Astrocyte (in vitro differentiated cells and primary cell): Measurements from ENCODE around the gene SFSWAP.

Experiments
- EZH2 ChIP-seq: IDR thresholded peaks from 2 replicates; pipeline ENCODE4 v1.6.1; 2012; ENCODE audit warnings: mild to moderate bottlenecking, low read length, inconsistent platforms; ENCODE audit not compliant: insufficient read depth
- TF ChIP-seq, protein P1 (sequence below): IDR thresholded peaks from 2 replicates; pipeline ENCODE4 v1.5.1; 2011; ENCODE audit warnings: low read depth, mild to moderate bottlenecking, inconsistent platforms, low read length, moderate library complexity; ENCODE audit not compliant: insufficient read depth

DNA sequence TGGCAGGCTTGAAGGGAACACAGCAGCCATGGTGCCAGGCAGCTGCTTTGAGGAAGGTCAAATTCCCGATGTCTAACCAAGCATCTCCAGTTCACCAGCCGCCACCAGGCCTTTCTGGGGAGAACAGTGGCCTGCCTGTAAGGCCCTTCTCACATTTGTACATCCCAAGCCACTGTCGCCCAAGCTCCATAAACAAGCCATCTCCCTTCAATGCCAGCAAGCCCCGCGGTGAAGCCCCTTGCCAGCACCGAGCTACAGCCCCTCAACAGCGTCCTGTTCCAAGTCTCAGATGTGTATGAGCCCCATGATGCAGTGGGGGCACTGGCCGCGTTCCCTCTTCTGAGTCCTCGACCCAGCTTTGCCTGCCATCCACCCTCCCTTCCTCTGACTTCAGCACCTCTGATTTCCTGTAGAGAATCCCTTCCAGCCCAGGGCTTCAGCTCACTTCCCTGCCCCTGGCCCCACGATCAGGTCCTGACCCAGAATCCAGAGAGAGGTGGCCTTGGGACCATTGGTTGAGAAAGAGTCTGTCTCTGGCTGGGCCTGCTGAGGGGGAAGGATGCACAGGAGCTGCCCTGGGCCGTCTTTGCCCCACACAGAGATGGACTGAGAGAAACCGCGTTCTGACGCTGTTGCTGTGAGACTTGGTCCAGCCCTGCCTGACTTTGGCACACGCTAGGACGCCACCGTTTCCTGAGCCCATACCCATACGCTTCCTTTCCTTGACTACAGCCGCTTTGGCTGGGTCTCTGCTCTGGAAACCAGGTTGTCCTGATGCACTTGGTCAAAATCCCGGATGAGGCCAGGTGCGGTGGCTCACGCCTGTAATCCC, 115.4 kb downstream of the SFSWAP start:
- TF ChIP-seq, protein P1, sequence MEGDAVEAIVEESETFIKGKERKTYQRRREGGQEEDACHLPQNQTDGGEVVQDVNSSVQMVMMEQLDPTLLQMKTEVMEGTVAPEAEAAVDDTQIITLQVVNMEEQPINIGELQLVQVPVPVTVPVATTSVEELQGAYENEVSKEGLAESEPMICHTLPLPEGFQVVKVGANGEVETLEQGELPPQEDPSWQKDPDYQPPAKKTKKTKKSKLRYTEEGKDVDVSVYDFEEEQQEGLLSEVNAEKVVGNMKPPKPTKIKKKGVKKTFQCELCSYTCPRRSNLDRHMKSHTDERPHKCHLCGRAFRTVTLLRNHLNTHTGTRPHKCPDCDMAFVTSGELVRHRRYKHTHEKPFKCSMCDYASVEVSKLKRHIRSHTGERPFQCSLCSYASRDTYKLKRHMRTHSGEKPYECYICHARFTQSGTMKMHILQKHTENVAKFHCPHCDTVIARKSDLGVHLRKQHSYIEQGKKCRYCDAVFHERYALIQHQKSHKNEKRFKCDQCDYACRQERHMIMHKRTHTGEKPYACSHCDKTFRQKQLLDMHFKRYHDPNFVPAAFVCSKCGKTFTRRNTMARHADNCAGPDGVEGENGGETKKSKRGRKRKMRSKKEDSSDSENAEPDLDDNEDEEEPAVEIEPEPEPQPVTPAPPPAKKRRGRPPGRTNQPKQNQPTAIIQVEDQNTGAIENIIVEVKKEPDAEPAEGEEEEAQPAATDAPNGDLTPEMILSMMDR: no peak
- TF ChIP-seq EZH2: no peak
